Activated T-cell treated with anti-CD3 and anti-CD28 coated beads, Interleukin-2, amount 50 U/mL, for 24 hours (primary cell): ENCODE results near the gene HTR7.

Source experiments
- DNase-seq: peaks from one replicate; pipeline ENCODE4 v3.0.0-alpha.2; 2020
- H3K27ac Mint-ChIP-seq: 2 replicates; pipeline ENCODE4 v1.8.0; 2020; ENCODE audit warnings: mild to moderate bottlenecking, mixed read lengths
- H3K27me3 Mint-ChIP-seq: 2 replicates; pipeline ENCODE4 v1.8.0; 2020; ENCODE audit warnings: mixed read lengths
- H3K36me3 Mint-ChIP-seq: 2 replicates; pipeline ENCODE4 v1.8.0; 2020; ENCODE audit warnings: low read depth, mixed read lengths
- H3K4me1 Mint-ChIP-seq: 2 replicates; pipeline ENCODE4 v1.8.0; 2020; ENCODE audit warnings: low read depth, mixed read lengths
- H3K4me3 Mint-ChIP-seq: 2 replicates; pipeline ENCODE4 v1.8.0; 2020; ENCODE audit warnings: mild to moderate bottlenecking, moderate library complexity, mixed read lengths
- H3K9me3 Mint-ChIP-seq: 2 replicates; pipeline ENCODE4 v1.8.0; 2020; ENCODE audit warnings: mixed read lengths

HTR7 gene

GRCh38 chr10:90712529-90712928 is 145.3 kb downstream of the HTR7 start:
- H3K27ac Mint-ChIP-seq, result no peak overlapping the region
- no peaks in the 10 kb centered on the region for H3K9me3 Mint-ChIP-seq
- H3K36me3 Mint-ChIP-seq, result no peaks in the 10 kb centered on the region
- no peak for DNase-seq
- no peaks in the 10 kb centered on the region for H3K4me1 Mint-ChIP-seq
- H3K4me3 Mint-ChIP-seq, result no peak overlapping the region
- peaks cover 2% of the 10 kb centered on the region for H3K27me3 Mint-ChIP-seq

- Mint-ChIP-seq H3K4me3 (no peak overlapping the region), H3K4me1 (no peaks in the 10 kb centered on the region), H3K27me3 (peaks cover 8% of the 10 kb centered on the region), H3K9me3 (no peaks in the 10 kb centered on the region), H3K27ac (no peak overlapping the region), H3K36me3 (no peaks in the 10 kb centered on the region)
- no peak for DNase-seq
These were observed 148.1 kb downstream of the HTR7 start for GRCh38 chr10:90709727-90710126.

- DNase-seq, result no peak
- no peak overlapping the region for H3K4me3 Mint-ChIP-seq
- H3K9me3 Mint-ChIP-seq, result no peaks in the 10 kb centered on the region
- no peaks in the 10 kb centered on the region for H3K4me1 Mint-ChIP-seq
- no peaks in the 10 kb centered on the region for H3K36me3 Mint-ChIP-seq
- no peak overlapping the region for H3K27ac Mint-ChIP-seq
- peaks cover 8% of the 10 kb centered on the region for H3K27me3 Mint-ChIP-seq
These were observed 150.2 kb downstream of the HTR7 start for GRCh38 chr10:90707657-90708056.

DNA sequence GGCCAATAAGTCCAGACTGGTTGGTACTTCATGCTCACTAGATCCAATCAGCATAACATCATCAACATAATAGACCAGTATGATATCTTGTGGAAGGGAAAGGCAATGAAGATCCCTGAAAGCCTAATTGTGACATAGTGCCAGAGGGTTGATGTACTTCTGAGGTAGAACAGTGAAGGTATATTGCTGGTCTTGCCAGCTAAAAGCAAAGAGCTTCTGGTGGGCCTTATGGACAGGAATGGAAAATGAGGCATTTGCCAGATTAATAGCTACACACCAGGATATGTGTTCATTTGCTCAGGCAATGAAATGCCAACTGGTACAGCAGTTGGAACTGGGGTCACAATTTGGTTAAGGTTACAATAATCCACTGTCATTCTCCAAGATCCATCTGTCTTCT is 156.4 kb downstream of the HTR7 start:
- no peak for DNase-seq
- no peak overlapping the region for H3K27ac Mint-ChIP-seq
- peaks cover 30% of the 10 kb centered on the region for H3K27me3 Mint-ChIP-seq
- peaks cover under 1% of the 10 kb centered on the region for H3K4me1 Mint-ChIP-seq
- H3K9me3 Mint-ChIP-seq, result no peaks in the 10 kb centered on the region
- H3K4me3 Mint-ChIP-seq, result no peak overlapping the region
- H3K36me3 Mint-ChIP-seq, result no peaks in the 10 kb centered on the region

DNA sequence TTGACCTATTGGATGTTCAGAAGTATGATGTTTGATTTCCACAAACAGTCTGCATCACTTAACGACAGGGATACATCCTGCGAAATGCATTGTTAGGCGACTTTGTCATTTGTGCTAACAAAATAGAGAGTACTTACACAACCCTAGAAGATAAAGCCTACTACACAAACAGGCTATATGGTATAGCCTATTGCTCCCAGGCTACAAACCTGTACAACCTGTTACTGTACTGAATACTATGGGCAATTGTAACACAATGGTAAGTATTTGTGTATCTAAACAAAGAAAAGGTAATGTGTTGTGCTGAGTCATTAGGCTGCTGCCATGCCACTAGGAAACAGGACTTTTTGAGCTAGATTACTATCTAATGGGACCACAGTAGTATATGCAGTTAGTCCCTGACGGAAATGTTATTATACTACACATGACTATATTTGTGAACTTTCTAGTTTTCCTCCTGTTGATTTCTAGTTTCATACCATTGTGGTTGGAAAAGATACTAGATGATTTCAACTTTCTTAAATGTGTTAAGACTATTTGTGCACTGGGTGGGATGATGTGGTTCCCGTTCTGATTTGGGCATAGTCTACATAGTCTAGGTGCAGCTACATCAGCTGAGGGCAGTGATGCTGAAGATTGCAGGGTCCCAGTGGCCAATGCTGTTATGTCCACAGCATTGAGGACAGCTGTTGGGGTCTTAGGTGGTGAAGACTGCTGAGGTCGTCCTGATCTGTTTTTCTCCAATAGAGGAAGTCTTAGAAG is 161.7 kb downstream of the HTR7 start:
- Mint-ChIP-seq H3K9me3 (no peaks in the 10 kb centered on the region), H3K4me3 (no peak overlapping the region), H3K27me3 (peaks cover 25% of the 10 kb centered on the region), H3K4me1 (peaks cover 3% of the 10 kb centered on the region), H3K27ac (no peak overlapping the region), H3K36me3 (no peaks in the 10 kb centered on the region)
- peak; percentile 25 for DNase-seq
